RWPE2 (cell line): ENCODE results near the gene DNAH14.

Source experiments
- ATAC-seq: fragments of 200-7000 bp; cut with Tn5 transposase; 3 replicates; pipeline ENCODE4 v1.9.1; 2021; ENCODE audit warnings: low read depth
- DNase-seq: peaks from one replicate; pipeline ENCODE4 v3.0.0-alpha.2; 2020; ENCODE audit warnings: low spot score
- H3K27ac ChIP-seq: fragments of 450-650 bp; 2 replicates; pipeline ENCODE4 v1.5.1; 2017; ENCODE audit warnings: mild to moderate bottlenecking; ENCODE audit not compliant: poor library complexity, severe bottlenecking
- H3K27me3 ChIP-seq: fragments of 250-450 bp; sonication (Bioruptor Pico); 2 replicates; pipeline ENCODE4 v1.5.1; 2021; ENCODE audit warnings: mild to moderate bottlenecking, moderate library complexity; ENCODE audit not compliant: insufficient read depth, poor library complexity, severe bottlenecking
- H3K36me3 ChIP-seq: fragments of 250-450 bp; sonication (Bioruptor Pico); 2 replicates; pipeline ENCODE4 v1.5.1; 2020; ENCODE audit warnings: low read depth, mild to moderate bottlenecking, moderate library complexity
- H3K4me1 ChIP-seq: fragments of 250-450 bp; sonication (Bioruptor Pico); 2 replicates; pipeline ENCODE4 v1.5.1; 2021; ENCODE audit warnings: mild to moderate bottlenecking, moderate library complexity; ENCODE audit not compliant: insufficient read depth, poor library complexity, severe bottlenecking
- H3K4me3 ChIP-seq: fragments of 250-450 bp; sonication (Bioruptor Pico); 2 replicates; pipeline ENCODE4 v1.5.1; 2021; ENCODE audit warnings: mild to moderate bottlenecking, moderate library complexity; ENCODE audit not compliant: severe bottlenecking
- H3K9me3 ChIP-seq: fragments of 250-450 bp; sonication (Bioruptor Pico); 2 replicates; pipeline ENCODE4 v1.5.1; 2021; ENCODE audit warnings: mild to moderate bottlenecking, moderate library complexity; ENCODE audit not compliant: severe bottlenecking
- CTCF ChIP-seq: fragments of 450-650 bp; IDR thresholded peaks from one replicate; pipeline ENCODE4 v1.5.1; 2017; ENCODE audit warnings: mild to moderate bottlenecking, moderate library complexity; ENCODE audit not compliant: poor library complexity, severe bottlenecking

The DNAH14 gene

GRCh38 chr1:225063722-225064121 lies 134.2 kb downstream of the DNAH14 start:
- Histone ChIP-seq H3K4me3 (no peak overlapping the region), H3K27me3 (no peaks in the 10 kb centered on the region), H3K36me3 (no peaks in the 10 kb centered on the region), H3K9me3 (no peaks in the 10 kb centered on the region), H3K27ac (no peak overlapping the region), H3K4me1 (no peaks in the 10 kb centered on the region)
- DNase-seq (no peak), ATAC-seq (no peak)
- TF ChIP-seq CTCF = no peak

- no peaks in the 10 kb centered on the region for H3K9me3 ChIP-seq
- H3K27ac ChIP-seq = no peak overlapping the region
- H3K36me3 ChIP-seq = no peaks in the 10 kb centered on the region
- TF ChIP-seq CTCF = no peak
- no peaks in the 10 kb centered on the region for H3K4me1 ChIP-seq
- no peak overlapping the region for H3K4me3 ChIP-seq
- no peaks in the 10 kb centered on the region for H3K27me3 ChIP-seq
- no peak for ATAC-seq
- DNase-seq = no peak
Measured at GRCh38 chr1:225070972-225071371, 141.5 kb downstream of the DNAH14 start.

- ATAC-seq (no peak), DNase-seq (no peak)
- H3K4me1 ChIP-seq = no peaks in the 10 kb centered on the region
- no peaks in the 10 kb centered on the region for H3K27me3 ChIP-seq
- no peaks in the 10 kb centered on the region for H3K36me3 ChIP-seq
- no peak overlapping the region for H3K27ac ChIP-seq
- no peak for TF ChIP-seq CTCF
- H3K9me3 ChIP-seq = no peaks in the 10 kb centered on the region
- H3K4me3 ChIP-seq = no peak overlapping the region
Measured at GRCh38 chr1:225097175-225097574, 167.7 kb downstream of the DNAH14 start.

GRCh38 chr1:225111000-225111399 lies 181.5 kb downstream of the DNAH14 start:
- no peaks in the 10 kb centered on the region for H3K36me3 ChIP-seq
- DNase-seq = no peak
- no peak overlapping the region for H3K27ac ChIP-seq
- H3K4me1 ChIP-seq = no peaks in the 10 kb centered on the region
- no peak for ATAC-seq
- H3K4me3 ChIP-seq = no peak overlapping the region
- no peaks in the 10 kb centered on the region for H3K27me3 ChIP-seq
- no peaks in the 10 kb centered on the region for H3K9me3 ChIP-seq
- TF ChIP-seq CTCF = no peak

GRCh38 chr1:225113265-225113664 lies 183.8 kb downstream of the DNAH14 start:
- Histone ChIP-seq H3K27me3 (no peaks in the 10 kb centered on the region), H3K36me3 (no peaks in the 10 kb centered on the region), H3K9me3 (no peaks in the 10 kb centered on the region), H3K27ac (no peak overlapping the region), H3K4me1 (no peaks in the 10 kb centered on the region), H3K4me3 (no peak overlapping the region)
- DNase-seq (no peak), ATAC-seq (no peak)
- no peak for TF ChIP-seq CTCF
